Type B pancreatic cell (in vitro differentiated cells): ENCODE data around the gene PAFAH2. TPM values are rescaled to one million over a fixed set of nuclear protein-coding genes. Genes with fewer than 3 reads are reported as not detected.
"Not testable (repeated sequence)": the region's sequence is repeated elsewhere in the genome, so short reads cannot be mapped to it uniquely, and the experiment has no call there.

Experiments
- DNase-seq: peaks from one replicate; pipeline ENCODE4 v3.0.0; 2021; ENCODE audit warnings: mixed read lengths; ENCODE audit not compliant: unreplicated experiment; ENCODE audit errors: extremely low spot score
- H3K27ac Mint-ChIP-seq: 2 replicates; pipeline ENCODE4 v1.8.0; 2021; ENCODE audit warnings: mild to moderate bottlenecking, mixed read lengths
- H3K27me3 Mint-ChIP-seq: 2 replicates; pipeline ENCODE4 v1.8.0; 2021; ENCODE audit warnings: mixed read lengths
- H3K36me3 Mint-ChIP-seq: 2 replicates; pipeline ENCODE4 v1.8.0; 2021; ENCODE audit warnings: mixed read lengths
- H3K4me1 Mint-ChIP-seq: one replicate; pipeline ENCODE4 v1.8.0; 2021; ENCODE audit warnings: mixed read lengths; ENCODE audit not compliant: unreplicated experiment
- H3K4me3 Mint-ChIP-seq: 2 replicates; pipeline ENCODE4 v1.8.0; 2021; ENCODE audit warnings: mild to moderate bottlenecking, mixed read lengths
- H3K9me3 Mint-ChIP-seq: 2 replicates; pipeline ENCODE4 v1.8.0; 2021; ENCODE audit warnings: mixed read lengths
- CTCF ChIP-seq: fragments of 200-600 bp; sonication (generic); conservative IDR thresholded peaks from 2 replicates; pipeline ENCODE4 v1.5.0; 2021; ENCODE audit warnings: antibody characterized with exemption, mild to moderate bottlenecking
- total RNA-seq: library from RNA; stranded (reverse); gene quantifications from 2 replicates; pipeline ENCODE4 v1.2.1, GENCODE V29; 2021; ENCODE audit warnings: low replicate concordance

PAFAH2 gene
- total RNA-seq, 1 donor from 2014 or later: 16.7 TPM

DNA sequence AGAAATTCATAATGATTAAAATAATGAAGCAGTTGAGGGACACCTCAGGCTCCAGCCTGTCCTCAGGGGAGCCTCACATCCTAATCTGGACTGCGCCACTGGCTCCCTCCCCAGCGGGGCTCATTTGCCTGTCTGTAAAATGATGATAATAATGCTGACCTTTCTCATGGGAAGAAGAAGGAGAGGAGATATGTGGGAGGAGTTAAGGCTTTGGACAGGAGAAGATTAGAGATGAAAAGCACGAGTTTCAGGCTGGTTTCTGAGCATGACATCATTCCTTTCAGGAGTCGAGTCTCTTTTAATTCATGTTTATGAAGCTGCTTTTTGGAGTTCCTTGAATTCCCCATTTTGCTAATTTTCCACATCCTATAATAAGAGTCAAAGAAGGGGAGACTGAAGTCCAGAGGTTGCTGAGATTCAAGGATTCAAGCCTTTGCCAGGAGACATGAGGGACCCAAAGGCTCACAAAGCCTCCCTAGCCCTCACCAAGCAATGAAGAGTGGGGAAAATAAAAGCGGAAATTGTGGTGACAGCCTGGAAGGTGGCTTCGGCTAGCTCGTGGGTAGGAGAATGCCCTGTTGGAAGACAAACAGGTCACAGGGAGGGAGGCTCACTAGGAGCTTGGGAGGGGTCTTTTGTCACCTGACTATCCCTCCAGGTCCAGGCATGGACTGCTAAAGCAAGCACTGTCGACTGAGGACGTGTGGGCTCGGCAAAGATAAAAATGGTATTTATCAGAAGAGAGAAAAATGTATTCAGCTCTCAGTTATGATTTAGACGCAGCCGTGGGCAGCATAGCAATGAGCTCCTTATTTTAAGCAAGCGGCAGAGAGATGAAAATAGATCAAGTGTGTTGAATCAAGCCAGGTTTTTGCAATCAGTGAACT is 64.1 kb downstream of the PAFAH2 start:
- no peaks in the 10 kb centered on the region for H3K9me3 Mint-ChIP-seq
- H3K27ac Mint-ChIP-seq: peak overlapping the region; percentile 25
- DNase-seq: no peak
- peaks cover 15% of the 10 kb centered on the region for H3K4me1 Mint-ChIP-seq
- no peak for TF ChIP-seq CTCF
- no peaks in the 10 kb centered on the region for H3K36me3 Mint-ChIP-seq
- H3K27me3 Mint-ChIP-seq: peaks cover 5% of the 10 kb centered on the region
- H3K4me3 Mint-ChIP-seq: peak overlapping the region; percentile 4

DNA sequence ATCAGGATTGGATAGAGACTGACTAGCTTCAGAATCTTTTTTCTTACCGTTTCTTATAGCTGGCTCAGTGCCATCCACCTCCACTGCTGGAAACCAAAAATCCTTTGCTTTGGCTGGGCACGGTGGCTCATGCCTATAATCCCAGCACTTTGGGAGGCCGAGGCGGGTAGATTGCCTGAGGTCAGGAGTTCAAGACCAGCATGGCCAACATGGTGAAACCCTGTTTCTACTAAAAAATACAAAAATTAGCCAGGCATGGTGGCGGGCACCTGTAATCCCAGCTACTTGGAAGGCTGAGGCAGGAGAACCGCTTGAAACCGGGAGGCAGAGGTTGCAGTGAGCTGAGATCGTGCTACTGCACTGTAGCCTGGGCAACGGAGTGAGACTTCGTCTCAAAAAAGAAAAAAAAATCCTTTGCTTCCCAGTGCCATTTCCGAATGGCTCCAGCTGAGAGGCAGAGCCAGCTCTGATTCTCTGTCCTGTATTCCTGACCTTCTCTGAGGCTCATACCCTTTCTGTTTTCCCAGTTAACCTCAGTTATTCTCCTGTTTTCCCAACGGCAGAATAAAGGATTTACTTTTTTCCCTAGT is 65.0 kb downstream of the PAFAH2 start:
- not testable (repeated sequence) for H3K27me3 Mint-ChIP-seq, DNase-seq, H3K9me3 Mint-ChIP-seq, H3K36me3 Mint-ChIP-seq, H3K27ac Mint-ChIP-seq
- Mint-ChIP-seq H3K4me1 (peaks cover 20% of the 10 kb centered on the region), H3K4me3 (peak overlapping the region; percentile 4)

GRCh38 chr1:25932321-25932720 is 65.5 kb downstream of the PAFAH2 start:
- peaks cover 26% of the 10 kb centered on the region for H3K4me1 Mint-ChIP-seq
- DNase-seq: no peak
- no peaks in the 10 kb centered on the region for H3K9me3 Mint-ChIP-seq
- H3K36me3 Mint-ChIP-seq: no peaks in the 10 kb centered on the region
- peaks cover 5% of the 10 kb centered on the region for H3K27me3 Mint-ChIP-seq
- no peak overlapping the region for H3K27ac Mint-ChIP-seq
- no peak for TF ChIP-seq CTCF
- H3K4me3 Mint-ChIP-seq: no peak overlapping the region

DNA sequence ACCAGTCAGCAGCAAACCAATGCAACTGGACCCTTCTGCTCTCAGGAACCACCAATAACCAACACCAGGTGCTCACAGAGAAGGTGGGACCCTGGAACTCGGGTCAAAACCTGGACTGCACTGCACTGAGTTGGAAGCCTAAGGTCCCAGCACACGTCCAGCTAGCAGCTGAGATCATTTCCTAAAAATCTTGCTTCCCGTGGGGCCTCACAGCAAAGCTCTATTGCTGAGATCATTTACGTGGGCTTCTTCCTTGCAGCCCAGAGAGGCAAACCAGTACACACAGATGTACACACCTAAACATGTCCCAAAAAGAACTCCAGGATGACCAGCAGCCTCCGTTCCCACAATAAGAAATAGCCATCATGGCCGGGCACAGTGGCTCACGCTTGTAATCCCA is 68.8 kb downstream of the PAFAH2 start:
- no peaks in the 10 kb centered on the region for H3K9me3 Mint-ChIP-seq
- H3K27ac Mint-ChIP-seq: no peak overlapping the region
- DNase-seq: no peak
- H3K36me3 Mint-ChIP-seq: no peaks in the 10 kb centered on the region
- H3K4me1 Mint-ChIP-seq: peaks cover 32% of the 10 kb centered on the region
- no peak for TF ChIP-seq CTCF
- no peak overlapping the region for H3K4me3 Mint-ChIP-seq
- peaks cover 5% of the 10 kb centered on the region for H3K27me3 Mint-ChIP-seq

DNA sequence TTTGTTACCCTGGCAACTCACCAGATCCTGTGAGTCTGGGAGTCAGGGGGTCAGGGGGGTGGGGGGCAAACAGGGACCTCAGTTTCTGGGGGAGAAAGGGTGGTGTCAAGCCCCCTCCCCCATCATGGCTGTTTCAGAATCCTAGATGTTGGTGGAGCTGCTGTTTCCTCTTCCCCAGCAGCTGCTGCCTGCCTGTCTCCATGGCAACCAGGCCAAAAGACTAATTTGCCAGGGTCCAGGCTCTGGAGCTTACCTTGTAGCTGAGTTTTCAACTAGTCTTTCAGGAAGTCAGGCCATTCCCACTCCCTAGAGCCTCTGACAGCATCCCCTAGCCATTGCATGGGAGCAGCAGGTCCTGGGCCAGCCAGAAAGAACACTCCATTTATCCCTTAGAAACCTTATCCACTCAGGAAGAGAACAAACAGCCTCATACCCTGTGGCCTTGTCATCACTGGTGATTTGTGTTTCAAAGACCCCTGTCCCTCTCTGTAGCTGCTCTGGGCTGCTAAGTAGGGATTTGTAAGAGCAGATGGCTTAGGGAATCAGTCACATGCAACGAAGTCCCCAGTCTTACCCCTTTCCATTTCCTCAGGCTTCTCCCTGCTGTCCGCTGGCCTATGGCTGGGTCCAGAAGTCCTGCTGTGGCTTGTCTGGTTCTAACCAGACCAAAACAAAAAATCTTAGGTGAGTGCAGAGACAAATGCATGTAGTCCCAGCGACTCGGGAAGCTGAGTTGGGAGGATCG is 70.2 kb downstream of the PAFAH2 start:
- Mint-ChIP-seq H3K4me3 (peak overlapping the region; percentile 22), H3K27me3 (peaks cover 4% of the 10 kb centered on the region), H3K4me1 (peaks cover 21% of the 10 kb centered on the region), H3K27ac (peak overlapping the region; percentile 63), H3K36me3 (no peaks in the 10 kb centered on the region), H3K9me3 (no peaks in the 10 kb centered on the region)
- no peak for DNase-seq
- TF ChIP-seq CTCF: no peak
